BE2C (cell line): ENCODE results near the gene TMC5.

Source experiments
- DNase-seq: peaks from one replicate; pipeline ENCODE4 v3.0.0-alpha.2; 2020
- H3K27me3 ChIP-seq: fragments of 250-450 bp; sonication (Bioruptor Pico); 2 replicates; pipeline ENCODE4 v1.5.1; 2020; ENCODE audit warnings: mild to moderate bottlenecking
- H3K36me3 ChIP-seq: fragments of 250-450 bp; sonication (Bioruptor Pico); 2 replicates; pipeline ENCODE4 v1.5.1; 2020; ENCODE audit warnings: mild to moderate bottlenecking
- H3K4me1 ChIP-seq: fragments of 250-450 bp; sonication (Bioruptor Pico); 2 replicates; pipeline ENCODE4 v1.5.1; 2020
- H3K4me3 ChIP-seq: 2 replicates; pipeline ENCODE4 v1.5.1; 2011; ENCODE audit warnings: low read depth, low read length
- H3K9me3 ChIP-seq: fragments of 250-450 bp; sonication (Bioruptor Pico); 2 replicates; pipeline ENCODE4 v1.5.1; 2020
- TF ChIP-seq, protein P1 (sequence below): IDR thresholded peaks from 2 replicates; pipeline ENCODE4 v1.5.1; 2012; ENCODE audit warnings: mild to moderate bottlenecking, low read depth, low read length

TMC5 gene

DNA sequence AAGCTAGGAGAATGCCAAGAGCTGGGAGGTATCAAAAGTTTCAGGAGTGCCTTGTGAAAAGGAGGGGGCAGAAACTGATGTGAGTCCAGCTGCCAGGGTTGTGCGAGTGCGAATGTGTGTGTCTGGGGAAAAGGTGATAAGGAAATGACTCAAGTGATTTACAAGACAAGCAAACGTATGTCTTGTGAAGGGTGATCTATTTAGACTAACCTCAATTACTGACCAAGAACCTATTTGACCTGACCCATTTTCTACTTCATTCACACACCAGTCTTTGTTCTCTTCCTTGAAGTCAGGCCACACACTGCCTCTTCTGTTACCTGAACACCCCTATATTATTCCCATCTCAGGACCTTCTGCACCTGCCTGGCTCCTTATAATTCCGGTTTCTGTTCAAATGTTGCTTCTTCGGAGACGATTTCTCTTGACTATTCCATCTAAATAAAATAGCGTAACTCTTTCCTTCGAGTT is 103.2 kb downstream of the TMC5 start:
- TF ChIP-seq, protein P1, sequence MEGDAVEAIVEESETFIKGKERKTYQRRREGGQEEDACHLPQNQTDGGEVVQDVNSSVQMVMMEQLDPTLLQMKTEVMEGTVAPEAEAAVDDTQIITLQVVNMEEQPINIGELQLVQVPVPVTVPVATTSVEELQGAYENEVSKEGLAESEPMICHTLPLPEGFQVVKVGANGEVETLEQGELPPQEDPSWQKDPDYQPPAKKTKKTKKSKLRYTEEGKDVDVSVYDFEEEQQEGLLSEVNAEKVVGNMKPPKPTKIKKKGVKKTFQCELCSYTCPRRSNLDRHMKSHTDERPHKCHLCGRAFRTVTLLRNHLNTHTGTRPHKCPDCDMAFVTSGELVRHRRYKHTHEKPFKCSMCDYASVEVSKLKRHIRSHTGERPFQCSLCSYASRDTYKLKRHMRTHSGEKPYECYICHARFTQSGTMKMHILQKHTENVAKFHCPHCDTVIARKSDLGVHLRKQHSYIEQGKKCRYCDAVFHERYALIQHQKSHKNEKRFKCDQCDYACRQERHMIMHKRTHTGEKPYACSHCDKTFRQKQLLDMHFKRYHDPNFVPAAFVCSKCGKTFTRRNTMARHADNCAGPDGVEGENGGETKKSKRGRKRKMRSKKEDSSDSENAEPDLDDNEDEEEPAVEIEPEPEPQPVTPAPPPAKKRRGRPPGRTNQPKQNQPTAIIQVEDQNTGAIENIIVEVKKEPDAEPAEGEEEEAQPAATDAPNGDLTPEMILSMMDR = no peak
- Histone ChIP-seq H3K36me3 (peaks cover 9% of the 10 kb centered on the region), H3K4me3 (peak overlapping the region; percentile 92), H3K27me3 (no peaks in the 10 kb centered on the region), H3K9me3 (no peaks in the 10 kb centered on the region), H3K4me1 (peaks cover 11% of the 10 kb centered on the region)
- DNase-seq = no peak

DNA sequence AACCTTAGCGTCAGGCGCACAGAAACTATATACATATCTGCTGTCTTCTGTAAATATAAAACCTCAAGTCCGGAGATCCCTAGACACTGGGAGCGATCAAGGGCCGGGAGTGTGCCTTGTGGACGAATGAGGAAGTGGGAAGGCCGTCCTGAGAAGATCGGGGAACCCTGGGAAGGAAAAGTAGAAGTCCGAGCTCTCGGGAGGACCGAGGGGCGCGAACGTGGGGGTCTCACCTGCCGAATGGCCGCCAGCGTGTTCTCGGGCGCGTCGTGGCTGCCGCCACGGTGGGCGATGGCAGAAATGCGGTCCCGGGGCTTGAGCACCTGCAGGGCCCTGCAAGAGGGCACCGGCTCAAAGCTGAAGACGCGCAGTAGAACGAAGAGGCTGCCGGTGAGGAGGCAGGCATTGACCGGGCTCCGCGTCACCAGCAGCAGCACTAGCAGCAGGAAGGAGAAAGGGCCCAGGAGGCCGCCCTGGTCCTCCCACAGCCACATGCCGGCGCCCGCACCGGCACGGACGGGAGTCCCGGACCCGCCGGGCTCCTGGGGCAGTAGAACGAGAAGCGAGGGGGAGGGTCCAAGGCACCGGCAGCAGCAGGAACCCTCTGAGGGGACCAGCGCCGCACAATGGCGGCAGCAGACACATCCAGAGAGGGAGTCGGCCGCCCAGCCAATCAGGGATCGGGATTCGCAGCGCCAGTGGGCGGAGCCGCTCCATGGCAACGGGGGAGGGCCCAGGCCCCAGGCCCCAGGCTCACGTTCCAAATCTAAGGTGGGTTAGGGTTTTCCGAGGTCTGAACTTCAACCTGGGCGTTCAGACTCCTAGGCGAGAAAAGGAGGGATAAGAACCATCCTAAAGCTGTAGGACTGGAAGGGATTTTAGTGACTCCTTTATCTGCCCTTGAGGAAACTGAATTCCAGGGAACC is 104.1 kb downstream of the TMC5 start, which contains the start of gene GDE1:
Gene GDE1 (minus strand): TSS at position 628 of the 926 bp plus-strand sequence. CDS start 134 bp downstream, at position 494.
- H3K27me3 ChIP-seq = no peaks in the 10 kb centered on the region
- H3K9me3 ChIP-seq = no peaks in the 10 kb centered on the region
- H3K36me3 ChIP-seq = peaks cover 1% of the 10 kb centered on the region
- peaks cover 10% of the 10 kb centered on the region for H3K4me1 ChIP-seq
- DNase-seq = peak; percentile 97
- peak within 1 kb of the TSS; percentile 92 for H3K4me3 ChIP-seq
- TF ChIP-seq, protein P1 = peak; percentile 42

DNA sequence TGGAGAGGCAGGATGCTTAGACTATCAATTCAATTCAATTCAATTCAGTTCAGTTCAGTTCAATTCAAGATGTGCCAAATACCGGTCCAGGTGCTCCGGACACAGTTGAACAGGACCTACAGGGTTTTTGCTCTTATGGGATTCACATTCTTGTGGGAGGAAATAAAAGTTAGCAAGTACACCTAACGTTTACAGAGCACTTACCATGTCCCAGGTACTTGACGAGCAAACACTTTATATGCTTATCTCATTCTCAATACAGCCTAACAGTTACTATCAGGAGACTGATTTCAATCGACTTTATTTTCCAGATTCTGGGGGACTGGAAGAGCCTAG is 104.7 kb downstream of the TMC5 start:
- peak overlapping the region; percentile 92 for H3K4me3 ChIP-seq
- no peaks in the 10 kb centered on the region for H3K36me3 ChIP-seq
- H3K27me3 ChIP-seq = no peaks in the 10 kb centered on the region
- H3K9me3 ChIP-seq = no peaks in the 10 kb centered on the region
- TF ChIP-seq, protein P1 = no peak
- no peak for DNase-seq
- peaks cover 4% of the 10 kb centered on the region for H3K4me1 ChIP-seq

DNA sequence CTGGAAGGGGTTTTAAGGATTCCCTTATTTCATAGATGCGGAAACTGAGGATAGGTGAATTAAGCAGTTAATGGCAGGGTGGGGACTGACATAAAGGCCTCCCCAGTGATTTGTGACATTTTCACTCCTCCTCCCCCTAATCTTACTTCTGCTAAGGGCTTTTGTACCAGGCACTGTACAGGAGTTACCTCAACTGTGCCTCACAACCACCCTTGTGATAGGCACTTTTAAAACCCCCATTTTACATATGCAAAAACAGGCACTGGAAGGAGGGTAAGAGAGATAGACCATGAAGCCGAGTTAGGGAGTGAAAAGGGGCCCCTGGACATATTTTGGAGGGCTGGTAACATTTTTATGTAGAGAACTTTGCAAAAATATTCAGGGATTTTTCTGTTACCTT is 105.1 kb downstream of the TMC5 start:
- Histone ChIP-seq H3K4me3 (no peak overlapping the region), H3K9me3 (no peaks in the 10 kb centered on the region), H3K27me3 (no peaks in the 10 kb centered on the region), H3K36me3 (peaks cover under 1% of the 10 kb centered on the region), H3K4me1 (peaks cover 3% of the 10 kb centered on the region)
- TF ChIP-seq, protein P1 = no peak
- no peak for DNase-seq

DNA sequence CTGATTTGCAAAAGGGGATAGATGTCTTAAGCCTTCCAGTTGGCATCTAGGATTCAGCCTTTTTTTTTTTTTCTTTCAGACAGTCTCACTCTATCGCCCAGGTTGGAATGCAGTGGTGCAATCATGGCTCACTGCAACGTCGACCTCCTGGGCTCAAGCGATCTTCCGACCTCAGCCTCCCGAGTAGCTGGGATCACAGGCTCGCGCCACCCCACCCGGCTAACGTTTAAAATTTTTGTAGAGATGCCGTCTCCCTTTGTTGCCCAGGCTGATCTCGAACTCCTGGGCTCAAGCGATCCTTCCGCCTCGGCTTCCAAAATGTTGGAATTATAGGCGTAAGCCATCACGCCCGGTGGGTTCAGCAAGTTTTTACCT is 105.5 kb downstream of the TMC5 start:
- DNase-seq = no peak
- peaks cover 4% of the 10 kb centered on the region for H3K36me3 ChIP-seq
- H3K4me3 ChIP-seq = peak overlapping the region; percentile 97
- H3K9me3 ChIP-seq = no peaks in the 10 kb centered on the region
- TF ChIP-seq, protein P1 = no peak
- peaks cover 3% of the 10 kb centered on the region for H3K4me1 ChIP-seq
- no peaks in the 10 kb centered on the region for H3K27me3 ChIP-seq
